Thyroid gland (tissue), 4 donors: ENCODE data around the gene ULK4. TPM values are rescaled to one million over a fixed set of nuclear protein-coding genes. Genes with fewer than 3 reads are reported as not detected.
A peak's percentile ranks its signal among the peaks of the same experiment; 100 is the strongest.

Experiments
- DNase-seq, 2 donors: peaks; one replicate each; pipeline ENCODE4 v3.0.0-alpha.2; 2019
- H3K27ac ChIP-seq, 3 donors: fragments of 200-600 bp; sonication (generic); 1 replicate in 2 of 3; 2 replicates in 1 of 3; pipeline ENCODE4 v1.5.1; 2016 to 2019; ENCODE audit warnings: mild to moderate bottlenecking in 1 of 3, moderate library complexity in 1 of 3
- H3K27me3 ChIP-seq: fragments of 200-600 bp; sonication (generic); one replicate; pipeline ENCODE4 v1.5.1; 2019
- H3K36me3 ChIP-seq, 2 donors: fragments of 200-600 bp; sonication (generic); one replicate each; pipeline ENCODE4 v1.5.1; 2016 to 2019
- H3K4me1 ChIP-seq, 2 donors: fragments of 200-600 bp; sonication (generic); one replicate each; pipeline ENCODE4 v1.5.1; 2017 to 2019
- H3K4me3 ChIP-seq, 3 donors: fragments of 200-600 bp; sonication (generic); replicated peaks in 1 of 3; 1 replicate in 2 of 3; 2 replicates in 1 of 3; pipeline ENCODE4 v1.5.1; 2016; ENCODE audit warnings: mild to moderate bottlenecking in 1 of 3
- H3K9me3 ChIP-seq: fragments of 200-600 bp; sonication (generic); one replicate; pipeline ENCODE4 v1.5.1; 2017
- POLR2A ChIP-seq, 2 donors: fragments of 450-650 bp; IDR thresholded peaks; one replicate each; pipeline ENCODE4 v1.6.1; 2017; ENCODE audit warnings: antibody characterized with exemption in 2 of 2, mild to moderate bottlenecking in 2 of 2, moderate library complexity in 1 of 2
- WGBS, 2 donors: methylation state at CpG; one replicate each; pipeline ENCODE4 v1.1.5; 2017; 5-methylcytosine and 5-hydroxymethylcytosine counted together
- intact Hi-C: fragments of 100-400 bp; cut with DNase I; formaldehyde crosslinking; loops from one replicate; pipeline ENCODE4 v1.15.1; 2023
- total RNA-seq, 4 donors: library from RNA; depleted of rRNA; stranded (reverse); fragments of >200 nt; gene quantifications; one replicate each; pipeline ENCODE4 v1.2.3, GENCODE V29; 2016
- TF ChIP-seq, protein P1 (sequence below), 6 experiments: fragments of 200-600 bp in 3 of 6; fragments of 450-650 bp in 3 of 6; sonication (generic) in 3 of 6; IDR thresholded peaks; one replicate each; pipeline ENCODE4 v1.5.1; 2016 to 2019; ENCODE audit warnings: antibody characterized with exemption in 6 of 6, mild to moderate bottlenecking in 2 of 6, inconsistent platforms in 1 of 6, moderate library complexity in 1 of 6

Gene ULK4
- total RNA-seq, 4 donors from 2014 or later: 18.7 to 58.2 (median 43.3) TPM

DNA sequence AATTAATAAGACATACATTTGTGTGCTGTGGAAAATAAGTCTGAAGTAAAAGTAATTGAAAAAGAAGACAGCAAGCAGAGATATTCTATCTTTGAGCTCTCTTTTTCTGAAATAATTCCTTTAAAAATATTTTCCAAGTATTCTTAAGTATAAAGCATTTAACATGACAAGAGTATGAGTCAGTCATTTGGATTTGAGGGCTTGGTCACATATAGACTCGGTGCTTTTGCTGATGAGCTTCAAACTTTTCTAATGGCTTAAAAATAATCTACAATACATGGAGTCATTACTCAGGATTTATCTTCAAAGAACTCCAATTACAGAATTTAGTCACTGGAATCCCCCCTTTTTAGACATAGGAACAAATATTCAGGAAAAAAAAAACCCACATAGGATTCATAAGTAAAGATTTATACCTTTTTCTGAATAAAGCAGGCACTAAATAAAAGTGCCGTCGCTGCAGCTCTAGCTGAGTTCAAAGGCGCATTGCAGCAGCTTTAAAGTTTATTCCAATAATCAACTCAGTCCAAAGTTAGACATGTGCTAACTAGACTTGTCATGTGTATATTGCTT, 615.1 kb downstream of the ULK4 start:
- Histone ChIP-seq H3K36me3 (no peaks in the 10 kb centered on the region), H3K4me3 (no peak overlapping the region), H3K9me3 (no peaks in the 10 kb centered on the region), H3K4me1 (peaks cover 0 to 6% of the 10 kb centered on the region in 2 donors), H3K27me3 (no peaks in the 10 kb centered on the region), H3K27ac (no peak overlapping the region)
- no peak for DNase-seq
- 87 to 88% methylated on average over 4 of the region's 4 CpGs for WGBS, 2 donors
- TF ChIP-seq POLR2A (IDR thresholded peaks at IDR 0.05): no peak
- TF ChIP-seq, protein P1, sequence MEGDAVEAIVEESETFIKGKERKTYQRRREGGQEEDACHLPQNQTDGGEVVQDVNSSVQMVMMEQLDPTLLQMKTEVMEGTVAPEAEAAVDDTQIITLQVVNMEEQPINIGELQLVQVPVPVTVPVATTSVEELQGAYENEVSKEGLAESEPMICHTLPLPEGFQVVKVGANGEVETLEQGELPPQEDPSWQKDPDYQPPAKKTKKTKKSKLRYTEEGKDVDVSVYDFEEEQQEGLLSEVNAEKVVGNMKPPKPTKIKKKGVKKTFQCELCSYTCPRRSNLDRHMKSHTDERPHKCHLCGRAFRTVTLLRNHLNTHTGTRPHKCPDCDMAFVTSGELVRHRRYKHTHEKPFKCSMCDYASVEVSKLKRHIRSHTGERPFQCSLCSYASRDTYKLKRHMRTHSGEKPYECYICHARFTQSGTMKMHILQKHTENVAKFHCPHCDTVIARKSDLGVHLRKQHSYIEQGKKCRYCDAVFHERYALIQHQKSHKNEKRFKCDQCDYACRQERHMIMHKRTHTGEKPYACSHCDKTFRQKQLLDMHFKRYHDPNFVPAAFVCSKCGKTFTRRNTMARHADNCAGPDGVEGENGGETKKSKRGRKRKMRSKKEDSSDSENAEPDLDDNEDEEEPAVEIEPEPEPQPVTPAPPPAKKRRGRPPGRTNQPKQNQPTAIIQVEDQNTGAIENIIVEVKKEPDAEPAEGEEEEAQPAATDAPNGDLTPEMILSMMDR (IDR thresholded peaks at IDR 0.05): no peak
- intact Hi-C loops: no loop called here

DNA sequence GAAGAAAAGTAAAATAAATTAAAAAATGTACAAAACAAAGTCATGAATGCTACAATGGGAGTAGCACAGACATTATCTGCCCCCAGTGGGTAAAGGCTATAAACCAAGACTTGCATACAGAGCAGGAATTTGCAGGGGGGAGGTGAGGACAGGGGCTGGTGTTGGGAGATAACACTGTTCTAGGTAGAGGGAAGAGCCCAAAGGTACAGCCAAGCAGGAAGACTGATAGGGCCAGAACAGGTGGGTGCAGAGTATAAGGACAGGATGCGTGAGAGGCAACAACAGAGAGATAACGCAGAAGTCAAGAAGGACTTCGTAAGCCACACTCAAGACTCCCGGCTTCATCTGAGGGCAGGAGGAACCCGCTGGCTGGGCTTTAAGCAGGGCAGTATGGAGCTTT, 616.1 kb downstream of the ULK4 start:
- Histone ChIP-seq H3K4me3 (no peak overlapping the region), H3K4me1 (peaks cover 0 to 3% of the 10 kb centered on the region in 2 donors), H3K36me3 (no peaks in the 10 kb centered on the region), H3K9me3 (no peaks in the 10 kb centered on the region), H3K27me3 (no peaks in the 10 kb centered on the region), H3K27ac (no peak overlapping the region)
- intact Hi-C loops: no loop called here
- 95 to 99% methylated on average over 5 of the region's 5 CpGs for WGBS, 2 donors
- TF ChIP-seq, protein P1 (IDR thresholded peaks at IDR 0.05): no peak
- TF ChIP-seq POLR2A (IDR thresholded peaks at IDR 0.05): no peak
- no peak for DNase-seq

DNA sequence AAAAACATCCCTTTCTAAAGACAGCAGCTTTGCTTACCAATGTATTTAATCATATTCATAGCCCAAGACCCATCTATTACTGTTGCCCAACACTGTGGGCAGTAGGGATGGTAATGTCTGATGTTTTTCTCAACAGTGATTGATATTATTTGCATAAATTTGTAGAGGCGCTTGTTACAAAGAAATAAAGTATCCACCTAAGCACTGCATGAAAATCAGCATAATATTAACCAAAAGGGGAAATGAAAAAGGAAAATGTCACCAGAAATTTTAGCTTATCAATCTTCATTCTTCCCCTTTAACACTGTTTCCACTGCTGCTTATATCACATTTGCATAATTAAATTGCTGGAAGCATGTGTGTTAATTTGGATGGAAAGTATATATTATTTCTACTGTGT, 622.1 kb downstream of the ULK4 start:
- no peak for DNase-seq
- Histone ChIP-seq H3K4me3 (no peak overlapping the region), H3K36me3 (no peaks in the 10 kb centered on the region), H3K27me3 (no peaks in the 10 kb centered on the region), H3K9me3 (no peaks in the 10 kb centered on the region), H3K4me1 (peaks cover 8 to 13% of the 10 kb centered on the region in 2 donors), H3K27ac (no peak overlapping the region)
- 95 to 96% methylated on average over 1 of the region's 1 CpG for WGBS, 2 donors
- TF ChIP-seq POLR2A (IDR thresholded peaks at IDR 0.05): no peak
- TF ChIP-seq, protein P1 (IDR thresholded peaks at IDR 0.05): no peak
- intact Hi-C loops: no loop called here

DNA sequence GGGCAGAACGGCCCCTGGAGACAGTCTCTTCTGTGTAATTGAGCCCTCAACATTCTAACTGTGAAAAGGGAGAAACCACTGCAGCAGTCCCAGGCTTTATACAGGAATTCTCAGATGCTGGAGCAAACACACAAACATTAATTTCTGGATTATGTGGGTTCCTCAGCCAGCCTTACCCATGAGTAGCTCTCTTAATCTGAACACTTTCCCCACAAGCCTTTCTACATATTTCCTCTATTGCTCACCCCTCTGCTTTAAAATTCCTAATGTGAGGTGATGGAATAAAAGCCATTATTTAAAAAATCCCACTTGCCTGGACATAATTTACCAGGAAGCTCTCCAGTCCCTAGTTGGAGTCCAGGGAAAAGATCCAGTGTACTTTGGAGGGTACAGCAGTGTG, 623.6 kb downstream of the ULK4 start:
- Histone ChIP-seq H3K36me3 (no peaks in the 10 kb centered on the region), H3K27me3 (no peaks in the 10 kb centered on the region), H3K4me3 (no peak overlapping the region), H3K4me1 (peaks cover 8 to 13% of the 10 kb centered on the region in 2 donors), H3K9me3 (no peaks in the 10 kb centered on the region), H3K27ac (peak overlapping the region in 2 of 3 donors; percentile 7 to 51)
- WGBS, 2 donors: 15 to 17% methylated on average over 1 of the region's 1 CpG
- TF ChIP-seq, protein P1 (IDR thresholded peaks at IDR 0.05): no peak
- no peak for TF ChIP-seq POLR2A (IDR thresholded peaks at IDR 0.05)
- no peak for DNase-seq
- intact Hi-C loops: no loop called here

DNA sequence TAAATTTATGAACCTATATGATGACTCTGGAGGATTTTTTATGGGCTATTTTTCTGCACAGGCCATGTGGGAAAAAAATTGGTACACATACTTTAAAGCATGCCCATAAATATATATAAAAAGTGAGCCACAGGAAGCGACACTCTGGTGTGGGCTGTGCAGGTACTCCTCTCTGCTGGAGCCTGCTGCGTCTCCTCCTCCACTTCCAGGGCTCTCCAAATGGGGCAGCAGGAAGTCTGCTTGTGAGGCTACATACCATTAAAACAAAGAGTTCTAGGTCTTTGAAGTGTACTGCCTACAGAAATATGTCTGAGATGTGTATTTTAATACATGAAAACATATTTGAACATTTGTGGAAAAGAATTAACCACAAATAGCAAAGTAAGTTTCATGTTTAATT, 627.5 kb downstream of the ULK4 start:
- intact Hi-C loops: no loop called here
- H3K27me3 ChIP-seq: no peaks in the 10 kb centered on the region
- no peaks in the 10 kb centered on the region for H3K36me3 ChIP-seq
- no peak overlapping the region for H3K27ac ChIP-seq
- no peaks in the 10 kb centered on the region for H3K9me3 ChIP-seq
- H3K4me3 ChIP-seq: no peak overlapping the region
- no peak for DNase-seq
- TF ChIP-seq, protein P1 (IDR thresholded peaks at IDR 0.05): no peak
- no peak for TF ChIP-seq POLR2A (IDR thresholded peaks at IDR 0.05)
- H3K4me1 ChIP-seq: peaks cover 22 to 38% of the 10 kb centered on the region in 2 donors
- 94 to 100% methylated on average over 2 of the region's 2 CpGs for WGBS, 2 donors
